OCI-LY3 (cell line): ENCODE measurements around the gene FALEC.
"Not testable (repeated sequence)": the region's sequence is repeated elsewhere in the genome, so short reads cannot be mapped to it uniquely, and the experiment has no call there.

Experiments
- H2AFZ ChIP-seq: fragments of 200-600, 300-600 bp; shearing (Covaris generic); 2 replicates; pipeline ENCODE4 v1.6.0; 2014; ENCODE audit warnings: antibody characterized with exemption, low read depth, low read length
- H3K27ac ChIP-seq: fragments of 200-600, 300-600 bp; sonication (generic); 2 replicates; pipeline ENCODE4 v1.5.1; 2014; ENCODE audit warnings: mild to moderate bottlenecking, low read length, moderate library complexity, mixed read lengths
- H3K27me3 ChIP-seq: fragments of 200-600, 300-600 bp; sonication (generic); 2 replicates; pipeline ENCODE4 v1.6.1; 2014; ENCODE audit warnings: low read depth, low read length, mixed read lengths
- H3K36me3 ChIP-seq: fragments of 200-600, 300-600 bp; sonication (generic); replicated peaks from 2 replicates; pipeline ENCODE3; 2014; ENCODE audit warnings: low read depth, low read length, mixed read lengths
- H3K4me1 ChIP-seq: fragments of 300-600, 200-600 bp; sonication (generic); 2 replicates; pipeline ENCODE4 v1.6.1; 2014; ENCODE audit warnings: low read length, mixed read lengths
- H3K4me2 ChIP-seq: fragments of 200-600, 300-600 bp; sonication (generic); 2 replicates; pipeline ENCODE4 v1.6.1; 2014; ENCODE audit warnings: low read length, mixed read lengths
- H3K4me3 ChIP-seq: fragments of 300-600, 200-600 bp; sonication (generic); 2 replicates; pipeline ENCODE4 v1.5.1; 2014; ENCODE audit warnings: antibody characterized with exemption, mild to moderate bottlenecking, low read length, moderate library complexity
- H3K79me2 ChIP-seq: fragments of 300-600, 200-600 bp; shearing (Covaris generic); 2 replicates; pipeline ENCODE4 v1.6.1; 2014; ENCODE audit warnings: mild to moderate bottlenecking, low read length, mixed read lengths
- H3K9ac ChIP-seq: fragments of 300-600, 200-600 bp; shearing (Covaris generic); 2 replicates; pipeline ENCODE4 v1.6.0; 2014; ENCODE audit warnings: mild to moderate bottlenecking, low read length, moderate library complexity
- H3K9me3 ChIP-seq: fragments of 200-600, 300-600 bp; shearing (Covaris generic); 2 replicates; pipeline ENCODE4 v1.6.1; 2014; ENCODE audit warnings: low read length, mixed read lengths; ENCODE audit not compliant: insufficient read depth
- H4K20me1 ChIP-seq: fragments of 200-600, 300-600 bp; sonication (generic); 2 replicates; pipeline ENCODE4 v1.6.1; 2016; ENCODE audit warnings: low read length, mixed read lengths; ENCODE audit not compliant: insufficient read depth
- EZH2phosphoT487 ChIP-seq: fragments of 200-600 bp; shearing (Covaris generic); IDR thresholded peaks from 2 replicates; pipeline ENCODE4 v1.6.1; 2018; ENCODE audit warnings: antibody characterized with exemption, mixed run types, low read depth
- TF ChIP-seq, protein P1 (sequence below): fragments of 200-600, 300-600 bp; sonication (generic); IDR thresholded peaks from 2 replicates; pipeline ENCODE4 v1.5.1; 2014; ENCODE audit warnings: antibody characterized with exemption, low read length, low read depth

The FALEC gene

DNA sequence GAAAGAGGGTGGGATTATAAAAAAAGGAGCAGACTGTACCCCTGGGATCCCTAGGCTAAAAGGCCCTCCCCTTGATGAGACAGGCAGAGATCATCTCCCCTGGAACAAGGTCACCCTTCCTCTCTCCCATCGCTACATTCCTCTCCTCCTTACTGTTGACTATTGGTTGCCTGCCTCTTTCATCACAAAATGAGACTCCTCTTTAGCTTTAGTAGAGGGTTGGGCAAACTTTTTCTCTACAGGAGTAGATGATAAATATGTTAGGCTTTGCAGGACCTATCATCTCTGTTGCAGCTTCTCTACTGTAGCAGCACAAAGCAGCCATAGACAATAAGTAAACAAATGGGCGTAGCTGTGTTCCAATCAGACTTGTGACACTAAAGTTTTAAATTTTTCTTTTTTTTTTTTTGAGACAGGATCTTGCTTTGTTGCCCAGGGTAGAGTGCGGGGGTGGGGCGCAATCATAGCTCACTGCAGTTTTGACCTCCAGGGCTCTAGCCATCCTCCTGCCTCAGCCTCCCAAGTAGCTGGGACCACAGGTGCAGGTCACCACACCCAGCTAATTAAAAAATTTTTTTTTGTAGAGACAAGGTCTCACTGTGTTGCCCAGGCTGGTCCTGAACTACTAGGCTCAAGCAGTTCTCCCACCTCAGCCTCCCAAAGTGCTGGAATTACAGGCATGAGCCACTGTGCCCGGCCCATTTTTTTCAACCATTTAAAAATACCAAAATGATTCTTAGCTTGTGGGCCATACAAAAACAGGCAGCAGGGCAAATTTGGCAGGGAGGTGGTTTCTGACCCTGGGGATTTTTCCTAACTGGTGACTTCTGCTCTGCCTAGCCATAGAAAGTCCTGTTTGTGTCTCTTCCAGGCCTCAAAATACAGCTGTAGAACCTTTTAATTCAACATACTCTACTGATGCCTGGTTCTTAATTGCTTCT lies 48.8 kb downstream of the FALEC start:
- peak overlapping the region; percentile 70 for H3K4me3 ChIP-seq
- TF ChIP-seq EZH2phosphoT487: no peak
- TF ChIP-seq, protein P1, sequence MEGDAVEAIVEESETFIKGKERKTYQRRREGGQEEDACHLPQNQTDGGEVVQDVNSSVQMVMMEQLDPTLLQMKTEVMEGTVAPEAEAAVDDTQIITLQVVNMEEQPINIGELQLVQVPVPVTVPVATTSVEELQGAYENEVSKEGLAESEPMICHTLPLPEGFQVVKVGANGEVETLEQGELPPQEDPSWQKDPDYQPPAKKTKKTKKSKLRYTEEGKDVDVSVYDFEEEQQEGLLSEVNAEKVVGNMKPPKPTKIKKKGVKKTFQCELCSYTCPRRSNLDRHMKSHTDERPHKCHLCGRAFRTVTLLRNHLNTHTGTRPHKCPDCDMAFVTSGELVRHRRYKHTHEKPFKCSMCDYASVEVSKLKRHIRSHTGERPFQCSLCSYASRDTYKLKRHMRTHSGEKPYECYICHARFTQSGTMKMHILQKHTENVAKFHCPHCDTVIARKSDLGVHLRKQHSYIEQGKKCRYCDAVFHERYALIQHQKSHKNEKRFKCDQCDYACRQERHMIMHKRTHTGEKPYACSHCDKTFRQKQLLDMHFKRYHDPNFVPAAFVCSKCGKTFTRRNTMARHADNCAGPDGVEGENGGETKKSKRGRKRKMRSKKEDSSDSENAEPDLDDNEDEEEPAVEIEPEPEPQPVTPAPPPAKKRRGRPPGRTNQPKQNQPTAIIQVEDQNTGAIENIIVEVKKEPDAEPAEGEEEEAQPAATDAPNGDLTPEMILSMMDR: no peak
- peak overlapping the region; percentile 90 for H3K27ac ChIP-seq
- no peak overlapping the region for H2AFZ ChIP-seq
- H3K4me1 ChIP-seq: peaks cover 86% of the 10 kb centered on the region
- no peaks in the 10 kb centered on the region for H3K36me3 ChIP-seq
- no peaks in the 10 kb centered on the region for H3K27me3 ChIP-seq
- peak overlapping the region; percentile 78 for H3K9ac ChIP-seq
- H4K20me1 ChIP-seq: no peaks in the 10 kb centered on the region
- peaks cover 68% of the 10 kb centered on the region for H3K79me2 ChIP-seq
- H3K4me2 ChIP-seq: peak overlapping the region; percentile 93
- no peaks in the 10 kb centered on the region for H3K9me3 ChIP-seq

DNA sequence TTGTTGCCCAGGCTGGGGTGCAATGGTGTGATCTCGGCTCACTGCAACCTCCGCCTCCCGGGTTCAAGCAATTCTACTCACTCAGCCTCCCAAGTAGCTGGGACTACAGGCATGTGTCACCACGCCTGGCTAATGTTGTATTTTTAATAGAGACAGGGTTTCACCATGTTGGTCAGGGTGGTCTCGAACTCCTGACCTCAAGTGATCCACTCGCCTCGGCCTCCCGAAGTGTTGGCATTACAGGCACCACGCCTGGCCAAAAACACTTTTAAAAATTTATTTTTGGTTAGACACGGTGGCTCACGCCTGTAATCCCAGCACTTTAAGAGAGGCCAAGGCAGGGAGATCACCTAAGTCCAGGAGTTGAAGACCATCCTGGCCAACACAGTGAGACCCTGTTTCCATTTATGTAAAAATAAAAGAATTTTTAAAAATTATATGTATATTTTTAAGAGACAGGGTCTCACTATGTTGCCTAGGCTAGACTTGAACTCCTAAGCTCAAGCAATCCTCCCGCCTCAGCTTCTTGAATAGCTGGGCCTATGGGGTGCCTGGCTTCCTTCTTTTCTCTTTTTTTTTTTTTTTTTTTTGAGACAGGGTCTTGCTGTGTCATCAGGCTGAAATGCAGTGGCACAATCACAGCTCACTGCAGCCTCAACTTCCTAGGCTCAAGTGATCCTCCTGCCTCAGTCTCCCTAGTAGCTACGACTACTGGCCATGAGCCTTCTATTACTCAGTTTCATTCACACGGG lies 49.9 kb downstream of the FALEC start:
- peaks cover 92% of the 10 kb centered on the region for H3K4me1 ChIP-seq
- H2AFZ ChIP-seq, H3K27me3 ChIP-seq, H3K36me3 ChIP-seq, H4K20me1 ChIP-seq, H3K9me3 ChIP-seq, H3K4me3 ChIP-seq: not testable (repeated sequence)
- peak overlapping the region; percentile 97 for H3K27ac ChIP-seq
- H3K79me2 ChIP-seq: peaks cover 75% of the 10 kb centered on the region
- peak overlapping the region; percentile 93 for H3K4me2 ChIP-seq
- peak overlapping the region; percentile 78; the same call in 1 of the 2 replicates for H3K9ac ChIP-seq

DNA sequence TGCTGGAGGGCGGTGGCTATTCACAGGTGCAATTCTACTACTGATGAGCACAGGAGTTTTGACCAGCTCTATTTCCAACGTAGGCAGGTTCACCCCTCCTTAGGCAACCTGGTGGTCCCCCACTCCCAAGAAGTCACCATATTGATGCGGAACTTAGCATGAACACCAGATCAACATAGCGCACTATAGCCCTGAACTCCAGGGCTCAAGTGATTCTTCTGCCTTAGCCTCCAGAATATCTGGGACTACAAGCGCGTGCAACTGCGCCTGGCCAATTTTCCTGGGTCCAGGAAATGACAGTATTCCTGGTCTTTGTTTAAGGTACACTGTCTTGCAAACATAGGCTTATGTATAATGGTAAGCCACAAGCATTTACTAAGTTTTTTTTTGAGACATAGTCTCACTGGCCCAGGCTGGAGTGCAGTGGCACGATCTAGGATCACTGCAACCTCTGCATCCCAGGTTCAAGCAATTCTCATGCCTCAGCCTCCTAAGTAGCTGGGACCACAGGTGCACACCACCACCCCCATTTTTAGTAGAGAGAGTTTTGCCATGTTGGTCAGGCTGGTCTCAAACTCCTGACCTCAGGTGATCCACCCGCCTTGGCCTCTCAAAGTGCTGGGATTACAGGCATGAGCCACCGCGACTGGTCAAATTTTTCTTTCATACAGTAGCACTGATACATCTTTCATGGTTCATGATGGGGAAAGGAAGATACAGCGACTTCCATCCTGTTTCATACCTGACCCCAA lies 51.2 kb downstream of the FALEC start:
- peaks cover 91% of the 10 kb centered on the region for H3K4me1 ChIP-seq
- H3K4me3 ChIP-seq: peak overlapping the region; percentile 53
- H3K9me3 ChIP-seq: no peaks in the 10 kb centered on the region
- H3K36me3 ChIP-seq: peaks cover 16% of the 10 kb centered on the region
- peak overlapping the region; percentile 97 for H3K27ac ChIP-seq
- no peaks in the 10 kb centered on the region for H3K27me3 ChIP-seq
- TF ChIP-seq, protein P1: no peak
- no peak for TF ChIP-seq EZH2phosphoT487
- no peak overlapping the region for H2AFZ ChIP-seq
- peak overlapping the region; percentile 56 for H3K9ac ChIP-seq
- peak overlapping the region; percentile 95 for H3K4me2 ChIP-seq
- H4K20me1 ChIP-seq: peaks cover 7% of the 10 kb centered on the region; the same call in 1 of the 2 replicates
- peaks cover 81% of the 10 kb centered on the region for H3K79me2 ChIP-seq

DNA sequence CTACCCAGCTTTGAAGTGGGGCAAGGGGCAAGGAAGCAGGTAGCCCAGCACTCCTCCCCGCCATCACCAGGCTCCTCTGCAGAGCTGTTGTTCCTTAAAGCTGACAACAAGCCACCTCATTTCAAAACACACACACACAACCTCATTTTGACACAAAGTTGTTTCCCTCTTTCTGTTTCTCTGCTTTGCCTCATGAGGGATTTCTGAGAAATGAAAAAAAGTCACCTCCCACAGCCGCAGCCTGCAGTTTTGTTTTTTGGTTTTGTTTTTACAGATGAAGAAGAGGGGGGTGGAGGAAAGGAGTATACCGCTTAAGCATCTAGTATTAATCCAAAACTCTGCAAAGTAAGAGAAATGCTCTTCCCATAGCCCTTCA lies 51.8 kb downstream of the FALEC start:
- Histone ChIP-seq H3K9ac (peak overlapping the region; percentile 71), H3K4me2 (peak overlapping the region; percentile 95), H3K79me2 (peaks cover 82% of the 10 kb centered on the region), H2AFZ (no peak overlapping the region), H3K36me3 (peaks cover 18% of the 10 kb centered on the region), H3K9me3 (no peaks in the 10 kb centered on the region), H3K27ac (peak overlapping the region; percentile 97), H4K20me1 (peaks cover 8% of the 10 kb centered on the region), H3K4me3 (peak overlapping the region; percentile 72), H3K4me1 (peaks cover 87% of the 10 kb centered on the region), H3K27me3 (no peaks in the 10 kb centered on the region)
- TF ChIP-seq, protein P1: no peak
- TF ChIP-seq EZH2phosphoT487: no peak; the same call in 1 of the 2 replicates
